ENCODE data around the gene SORCS3.

SORCS3 gene

GRCh38 chr10:104980368-104980767 is 339.3 kb downstream of the SORCS3 start:
- Histone ChIP-seq H3K27me3 (ENCODE audit: insufficient read depth, poor library complexity, severe bottlenecking) (no peaks in the 10 kb centered on the region), H3K27ac (replicated peaks) (no peak overlapping the region), H3K4me3 (replicated peaks; ENCODE audit: insufficient read depth, low read length) (no peak overlapping the region)
- DNase-seq (ENCODE audit: low read depth in 1 of 2, low spot score in 1 of 2), result no peak
- TF ChIP-seq SPI1 (IDR thresholded peaks at IDR 0.05; ENCODE audit: borderline replicate concordance, low read depth) (no peak), GABPA (IDR thresholded peaks at IDR 0.05; ENCODE audit: low read depth) (no peak), REST (IDR thresholded peaks at IDR 0.05; ENCODE audit: insufficient replicate concordance, low read depth) (no peak), POLR2AphosphoS5 (IDR thresholded peaks at IDR 0.05; ENCODE audit: low read depth) (no peak), CTCF (IDR thresholded peaks at IDR 0.05; ENCODE audit: insufficient read depth, low read length) (no peak)

GRCh38 chr10:104981995-104982394 is 340.9 kb downstream of the SORCS3 start:
- DNase-seq (ENCODE audit: low read depth in 1 of 2, low spot score in 1 of 2), result no peak
- TF ChIP-seq CTCF (IDR thresholded peaks at IDR 0.05; ENCODE audit: insufficient read depth, low read length) (no peak), SPI1 (IDR thresholded peaks at IDR 0.05; ENCODE audit: borderline replicate concordance, low read depth) (no peak), REST (IDR thresholded peaks at IDR 0.05; ENCODE audit: insufficient replicate concordance, low read depth) (no peak), POLR2AphosphoS5 (IDR thresholded peaks at IDR 0.05; ENCODE audit: low read depth) (no peak), GABPA (IDR thresholded peaks at IDR 0.05; ENCODE audit: low read depth) (no peak)
- Histone ChIP-seq H3K27me3 (ENCODE audit: insufficient read depth, poor library complexity, severe bottlenecking) (no peaks in the 10 kb centered on the region), H3K27ac (replicated peaks) (no peak overlapping the region), H3K4me3 (replicated peaks; ENCODE audit: insufficient read depth, low read length) (no peak overlapping the region)

- Histone ChIP-seq H3K4me3 (replicated peaks; ENCODE audit: insufficient read depth, low read length) (no peak overlapping the region), H3K27ac (replicated peaks) (no peak overlapping the region), H3K27me3 (ENCODE audit: insufficient read depth, poor library complexity, severe bottlenecking) (no peaks in the 10 kb centered on the region)
- TF ChIP-seq POLR2AphosphoS5 (IDR thresholded peaks at IDR 0.05; ENCODE audit: low read depth), result no peak
- TF ChIP-seq GABPA (IDR thresholded peaks at IDR 0.05; ENCODE audit: low read depth), result no peak
- TF ChIP-seq SPI1 (IDR thresholded peaks at IDR 0.05; ENCODE audit: borderline replicate concordance, low read depth), result no peak
- TF ChIP-seq REST (IDR thresholded peaks at IDR 0.05; ENCODE audit: insufficient replicate concordance, low read depth), result no peak
- TF ChIP-seq CTCF (IDR thresholded peaks at IDR 0.05; ENCODE audit: insufficient read depth, low read length), result no peak
- no peak for DNase-seq (ENCODE audit: low read depth in 1 of 2, low spot score in 1 of 2)
These were observed 347.6 kb downstream of the SORCS3 start for GRCh38 chr10:104988686-104989085.

Data from HL-60 (cell line).